HepG2 (cell line): ENCODE results near the gene SRRM2. TPM values are rescaled to one million over a fixed set of nuclear protein-coding genes. Genes with fewer than 3 reads are reported as not detected.

Source experiments
- ATF1 ChIP-seq: IDR thresholded peaks from 2 replicates; pipeline ENCODE4 v1.6.1; 2016; ENCODE audit warnings: mild to moderate bottlenecking, control low read depth
- CREBL2 ChIP-seq: sonication (generic); formaldehyde crosslinking; IDR thresholded peaks from 2 replicates; pipeline ENCODE4 v1.8.1; 2023; ENCODE audit warnings: missing genetic modification reagents, mild to moderate bottlenecking, borderline replicate concordance
- GATAD2A ChIP-seq: IDR thresholded peaks from 2 replicates; pipeline ENCODE4 v1.6.1; 2016
- HOXD1 ChIP-seq: sonication (generic); formaldehyde crosslinking; IDR thresholded peaks from 2 replicates; pipeline ENCODE4 v1.5.0; 2020; ENCODE audit warnings: missing genetic modification reagents
- LBX2 ChIP-seq: sonication (generic); formaldehyde crosslinking; IDR thresholded peaks from 2 replicates; pipeline ENCODE4 v1.5.0; 2020; ENCODE audit warnings: missing genetic modification reagents, mild to moderate bottlenecking, borderline replicate concordance
- MED1 ChIP-seq: sonication (generic); formaldehyde crosslinking; IDR thresholded peaks from 2 replicates; pipeline ENCODE4 v1.4.0; 2020; ENCODE audit warnings: missing genetic modification reagents
- MXD4 ChIP-seq: IDR thresholded peaks from 2 replicates; pipeline ENCODE4 v1.6.1; 2016; ENCODE audit warnings: mild to moderate bottlenecking, missing biosample characterization, missing genetic modification reagents
- POLR2AphosphoS2 ChIP-seq: IDR thresholded peaks from 2 replicates; pipeline ENCODE4 v1.6.1; 2011; ENCODE audit warnings: low read depth, low read length, improper control_type of control experiment
- PRDM10 ChIP-seq: sonication (generic); formaldehyde crosslinking; IDR thresholded peaks from 2 replicates; pipeline ENCODE4 v1.4.0; 2020; ENCODE audit warnings: low read depth, missing genetic modification reagents
- RBM22 ChIP-seq: fragments of 200-400 bp; formaldehyde crosslinking; optimal IDR thresholded peaks from 2 replicates; pipeline ENCODE3; 2017; ENCODE audit warnings: mild to moderate bottlenecking, low read length, moderate library complexity
- SKIL ChIP-seq: sonication (generic); formaldehyde crosslinking; IDR thresholded peaks from 2 replicates; pipeline ENCODE4 v1.8.0; 2022; ENCODE audit warnings: missing genetic modification reagents, mild to moderate bottlenecking, moderate library complexity, borderline replicate concordance
- STAG1 ChIP-seq: sonication (generic); formaldehyde crosslinking; IDR thresholded peaks from 2 replicates; pipeline ENCODE4 v1.4.0; 2020; ENCODE audit warnings: missing genetic modification reagents
- TAF1 ChIP-seq: sonication (generic); formaldehyde crosslinking; IDR thresholded peaks from 2 replicates; pipeline ENCODE4 v1.4.0; 2020; ENCODE audit warnings: missing genetic modification reagents
- TBX3 ChIP-seq: fragments of 450-650 bp; IDR thresholded peaks from 2 replicates; pipeline ENCODE4 v1.6.1; 2017; ENCODE audit warnings: antibody characterized with exemption, mild to moderate bottlenecking, inconsistent platforms, borderline replicate concordance
- TCF12 ChIP-seq, 2 experiments: fragments of 450-650 bp in 1 of 2; sonication (generic) in 1 of 2; formaldehyde crosslinking in 1 of 2; IDR thresholded peaks; 2 replicates each; pipeline versions ENCODE4 v1.6.1 to v1.8.0; 2017 to 2022; ENCODE audit warnings: antibody characterized with exemption in 1 of 2, mild to moderate bottlenecking in 1 of 2, missing genetic modification reagents in 1 of 2, moderate library complexity in 1 of 2
- TEAD2 ChIP-seq: sonication (generic); formaldehyde crosslinking; IDR thresholded peaks from 2 replicates; pipeline ENCODE4 v1.9.0; 2021; ENCODE audit warnings: missing genetic modification reagents
- ZEB1 ChIP-seq: IDR thresholded peaks from 2 replicates; pipeline ENCODE4 v1.6.1; 2012; ENCODE audit warnings: mild to moderate bottlenecking, low read depth, inconsistent platforms; ENCODE audit not compliant: insufficient replicate concordance
- ZNF296 ChIP-seq: sonication (generic); formaldehyde crosslinking; conservative IDR thresholded peaks from 2 replicates; pipeline ENCODE4 v1.5.0; 2020; ENCODE audit warnings: mild to moderate bottlenecking, missing genetic modification reagents
- ZNF335 ChIP-seq: sonication (generic); formaldehyde crosslinking; IDR thresholded peaks from 2 replicates; pipeline ENCODE4 v1.4.0; 2020; ENCODE audit warnings: missing genetic modification reagents
- ZNF44 ChIP-seq: sonication (generic); formaldehyde crosslinking; IDR thresholded peaks from 2 replicates; pipeline ENCODE4 v1.5.1; 2020; ENCODE audit warnings: mild to moderate bottlenecking, missing genetic modification reagents
- ZNF770 ChIP-seq: sonication (generic); formaldehyde crosslinking; IDR thresholded peaks from 2 replicates; pipeline ENCODE4 v1.5.0; 2020; ENCODE audit warnings: mild to moderate bottlenecking, missing genetic modification reagents
- ZNF850 ChIP-seq: sonication (generic); formaldehyde crosslinking; conservative IDR thresholded peaks from 2 replicates; pipeline ENCODE4 v1.9.0; 2021; ENCODE audit warnings: mild to moderate bottlenecking, missing genetic modification reagents
- polyA plus RNA-seq, 8 experiments: library from polyadenylated mRNA; depleted of rRNA in 3 of 8; stranded (reverse) in 7 of 8; unstranded in 1 of 8; fragments of >200 nt; fragmentation: Illumina TruSeq in 4 of 8; extraction: Trizol in 4 of 8; gene quantifications; 2 replicates each; pipeline versions ENCODE4 v1.2.1 to v1.2.3, GENCODE V29; 2011 to 2016; ENCODE audit warnings: low read depth in 4 of 8, missing spikeins in 1 of 8, mixed read lengths in 1 of 8; ENCODE audit not compliant: insufficient read depth in 1 of 8
- total RNA-seq, 5 experiments: library from RNA; depleted of rRNA; stranded (reverse); fragments of >200 nt; fragmentation: Illumina TruSeq; extraction: Trizol; gene quantifications; 2 replicates each; pipeline ENCODE4 v1.2.3, GENCODE V29; 2016; ENCODE audit warnings: low read depth in 1 of 5

SRRM2 gene
- total and polyA plus RNA-seq, 2 of the 13 experiments (the other 11 are each of a cell fraction or from before 2014, with no cell fraction given), result 50.4 to 112 TPM

GRCh38 chr16:2739625-2740430 lies 12.6 kb upstream of the SRRM2 start (continued):
- no peak for TF ChIP-seq LBX2 (CRISPR knock-in tag)
- TF ChIP-seq MXD4 (CRISPR knock-in tag), result no peak
- TF ChIP-seq MED1 (CRISPR knock-in tag), result no peak
- no peak for TF ChIP-seq CREBL2 (CRISPR knock-in tag)
- no peak for TF ChIP-seq GATAD2A
- TF ChIP-seq ZNF44 (CRISPR knock-in tag), result no peak
- peak; percentile 94 for TF ChIP-seq ZNF335 (CRISPR knock-in tag)
- no peak for TF ChIP-seq HOXD1 (CRISPR knock-in tag)
- no peak for TF ChIP-seq ZEB1
- no peak for TF ChIP-seq RBM22
- no peak for TF ChIP-seq STAG1
- TF ChIP-seq TAF1 (CRISPR knock-in tag), result peak; percentile 63
- no peak for TF ChIP-seq ATF1
- no peak for TF ChIP-seq ZNF850
- no peak for TF ChIP-seq PRDM10
- TF ChIP-seq ZNF296, result no peak
- no peak for TF ChIP-seq ZNF770 (CRISPR knock-in tag)
- TF ChIP-seq SKIL, result no peak
- no peak for TF ChIP-seq POLR2AphosphoS2
- TF ChIP-seq TBX3, result no peak
- no peak for TF ChIP-seq TEAD2 (CRISPR knock-in tag)
- no peak for TF ChIP-seq TCF12 (IDR thresholded peaks at IDR 0.05)
- TF ChIP-seq TCF12 (CRISPR knock-in tag; IDR thresholded peaks at IDR 0.05), result no peak
